ENCODE measurements around the gene ATP6V0A1.
"Not testable (repeated sequence)": the region's sequence is repeated elsewhere in the genome, so short reads cannot be mapped to it uniquely, and the experiment has no call there.

GRCh38 chr17:42417981-42418380, 40.7 kb upstream of the ATP6V0A1 start:
- not testable (repeated sequence) for TF ChIP-seq POLR2A (IDR thresholded peaks at IDR 0.05)
- TF ChIP-seq, protein P1, sequence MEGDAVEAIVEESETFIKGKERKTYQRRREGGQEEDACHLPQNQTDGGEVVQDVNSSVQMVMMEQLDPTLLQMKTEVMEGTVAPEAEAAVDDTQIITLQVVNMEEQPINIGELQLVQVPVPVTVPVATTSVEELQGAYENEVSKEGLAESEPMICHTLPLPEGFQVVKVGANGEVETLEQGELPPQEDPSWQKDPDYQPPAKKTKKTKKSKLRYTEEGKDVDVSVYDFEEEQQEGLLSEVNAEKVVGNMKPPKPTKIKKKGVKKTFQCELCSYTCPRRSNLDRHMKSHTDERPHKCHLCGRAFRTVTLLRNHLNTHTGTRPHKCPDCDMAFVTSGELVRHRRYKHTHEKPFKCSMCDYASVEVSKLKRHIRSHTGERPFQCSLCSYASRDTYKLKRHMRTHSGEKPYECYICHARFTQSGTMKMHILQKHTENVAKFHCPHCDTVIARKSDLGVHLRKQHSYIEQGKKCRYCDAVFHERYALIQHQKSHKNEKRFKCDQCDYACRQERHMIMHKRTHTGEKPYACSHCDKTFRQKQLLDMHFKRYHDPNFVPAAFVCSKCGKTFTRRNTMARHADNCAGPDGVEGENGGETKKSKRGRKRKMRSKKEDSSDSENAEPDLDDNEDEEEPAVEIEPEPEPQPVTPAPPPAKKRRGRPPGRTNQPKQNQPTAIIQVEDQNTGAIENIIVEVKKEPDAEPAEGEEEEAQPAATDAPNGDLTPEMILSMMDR (IDR thresholded peaks at IDR 0.05): not testable (repeated sequence)
